Measurements from ENCODE around the gene LARGE1. TPM values are rescaled to one million over a fixed set of nuclear protein-coding genes. Genes with fewer than 3 reads are reported as not detected.

Gene LARGE1
- total and polyA plus RNA-seq, 2 of the 4 experiments (the other 2 are of a cell fraction): 6.2 to 12.4 TPM

DNA sequence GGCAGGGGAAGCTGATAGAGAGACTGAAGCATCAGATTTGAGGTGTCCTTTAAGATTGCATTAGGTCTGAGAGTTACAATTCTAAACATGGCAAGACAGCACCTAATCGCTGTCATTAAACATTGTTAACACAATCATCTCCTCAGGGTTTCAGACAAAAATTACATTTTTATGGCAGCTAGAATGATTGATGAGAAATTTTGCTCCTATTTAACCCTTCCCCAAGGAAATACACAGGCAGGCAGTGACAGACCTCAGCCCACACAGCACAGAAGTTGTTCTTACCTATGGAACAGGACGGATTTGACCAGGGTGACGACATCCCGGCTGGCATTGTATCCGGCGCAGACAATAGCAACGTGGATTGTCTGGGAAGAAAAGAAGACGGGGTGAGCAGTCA is 294.3 kb downstream of the LARGE1 start:
- H4K8ac ChIP-seq (ENCODE audit: low read depth in 2 of 2, low read length in 2 of 2): no peak overlapping the region
- H2BK15ac ChIP-seq (ENCODE audit: low read depth, low read length): no peak overlapping the region
- no peak overlapping the region for H3K14ac ChIP-seq (replicated peaks; ENCODE audit: low read depth, low read length)
- 66% methylated on average over 5 of the region's 8 CpGs; no CpG with 5 or more reads in 1 of the 2 experiments for WGBS, 2 experiments (ENCODE audit: extremely low coverage in 2 of 2, insufficient read length in 1 of 2)
- H2AK9ac ChIP-seq (replicated peaks; ENCODE audit: low read depth, low read length, poor library complexity): no peak overlapping the region
- no peaks in the 10 kb centered on the region for H3K36me3 ChIP-seq (ENCODE audit: control insufficient read depth, insufficient read depth, low read length)
- H3K4me3 ChIP-seq (ENCODE audit: insufficient read depth, low read depth, low read length): no peak overlapping the region
- no peak overlapping the region for H3K9ac ChIP-seq (ENCODE audit: low read depth, low read length)
- CTCF ChIA-PET: no interaction called here
- TF ChIP-seq RFX5 (IDR thresholded peaks at IDR 0.05; ENCODE audit: low read depth, low read length) (no peak), SMC3 (IDR thresholded peaks at IDR 0.05; ENCODE audit: low read depth, low read length) (no peak), MAFK (IDR thresholded peaks at IDR 0.05; ENCODE audit: low read depth, low read length) (no peak), MXI1 (IDR thresholded peaks at IDR 0.05; ENCODE audit: borderline replicate concordance, low read depth, low read length) (no peak), POLR2A (IDR thresholded peaks at IDR 0.05; ENCODE audit: low read depth, low read length) (no peak)
- TF ChIP-seq, protein P1, sequence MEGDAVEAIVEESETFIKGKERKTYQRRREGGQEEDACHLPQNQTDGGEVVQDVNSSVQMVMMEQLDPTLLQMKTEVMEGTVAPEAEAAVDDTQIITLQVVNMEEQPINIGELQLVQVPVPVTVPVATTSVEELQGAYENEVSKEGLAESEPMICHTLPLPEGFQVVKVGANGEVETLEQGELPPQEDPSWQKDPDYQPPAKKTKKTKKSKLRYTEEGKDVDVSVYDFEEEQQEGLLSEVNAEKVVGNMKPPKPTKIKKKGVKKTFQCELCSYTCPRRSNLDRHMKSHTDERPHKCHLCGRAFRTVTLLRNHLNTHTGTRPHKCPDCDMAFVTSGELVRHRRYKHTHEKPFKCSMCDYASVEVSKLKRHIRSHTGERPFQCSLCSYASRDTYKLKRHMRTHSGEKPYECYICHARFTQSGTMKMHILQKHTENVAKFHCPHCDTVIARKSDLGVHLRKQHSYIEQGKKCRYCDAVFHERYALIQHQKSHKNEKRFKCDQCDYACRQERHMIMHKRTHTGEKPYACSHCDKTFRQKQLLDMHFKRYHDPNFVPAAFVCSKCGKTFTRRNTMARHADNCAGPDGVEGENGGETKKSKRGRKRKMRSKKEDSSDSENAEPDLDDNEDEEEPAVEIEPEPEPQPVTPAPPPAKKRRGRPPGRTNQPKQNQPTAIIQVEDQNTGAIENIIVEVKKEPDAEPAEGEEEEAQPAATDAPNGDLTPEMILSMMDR (conservative IDR thresholded peaks at IDR 0.05; ENCODE audit: low read depth, low read length): no peak
- no peak overlapping the region for H2BK120ac ChIP-seq (ENCODE audit: low read depth, low read length)
- no peaks in the 10 kb centered on the region for H3K9me3 ChIP-seq (ENCODE audit: control insufficient read depth, insufficient read depth, low read length)
- no peak overlapping the region for H3K27ac ChIP-seq (ENCODE audit: insufficient read depth, low read length)
- in situ Hi-C loops (cut with MboI; ENCODE audit: low sequenced_read_pairs) (no loop called here), dilution Hi-C loops (cut with HindIII; ENCODE audit: low sequenced_read_pairs, unreplicated experiment) (no loop called here), intact Hi-C loops (cut with micrococcal nuclease) (no loop called here)
- H3K4ac ChIP-seq (ENCODE audit: low read depth, low read length): no peak overlapping the region
- H2AFZ ChIP-seq (replicated peaks; ENCODE audit: low read length, poor library complexity): no peak overlapping the region
- H2AK5ac ChIP-seq (ENCODE audit: low read depth, low read length): no peak overlapping the region
- H3K18ac ChIP-seq (ENCODE audit: low read depth, low read length): no peak overlapping the region
- no peaks in the 10 kb centered on the region for H3K4me1 ChIP-seq (ENCODE audit: control insufficient read depth, insufficient read depth, low read length)
- no peak for ATAC-seq (ENCODE audit: low read depth)
- no peak overlapping the region for H3K23ac ChIP-seq (ENCODE audit: low read depth, low read length)
- no peaks in the 10 kb centered on the region for H4K20me1 ChIP-seq (ENCODE audit: insufficient read depth, low read length)
- H3K56ac ChIP-seq (ENCODE audit: extremely low read depth, insufficient read depth, low read length): no peak overlapping the region
- no peaks in the 10 kb centered on the region for H3K9me1 ChIP-seq (ENCODE audit: insufficient read depth, low read length)
- DNase-seq: no peak
- no peaks in the 10 kb centered on the region for H3K79me1 ChIP-seq (ENCODE audit: low read depth in 1 of 2, low read length in 2 of 2)
- H4K91ac ChIP-seq (ENCODE audit: insufficient read depth, low read depth, low read length): no peak overlapping the region
- H3K4me2 ChIP-seq (ENCODE audit: low read depth, low read length): no peak overlapping the region
- H2BK20ac ChIP-seq (ENCODE audit: low read depth, low read length): no peak overlapping the region
- POLR2A ChIA-PET (ENCODE audit: unreplicated experiment): no interaction called here
- no peak overlapping the region for H2BK5ac ChIP-seq (ENCODE audit: low read depth, low read length, poor library complexity, severe bottlenecking)
- BruUV-seq (replicated peaks): no TSS peak
- H4K5ac ChIP-seq (ENCODE audit: low read depth, low read length): no peak overlapping the region
- H3K27me3 ChIP-seq (ENCODE audit: control insufficient read depth, insufficient read depth, low read length): no peaks in the 10 kb centered on the region

All from IMR-90 (cell line).